K562 (cell line): Measurements from ENCODE around the gene ITPRIPL2. TPM values are rescaled to one million over a fixed set of nuclear protein-coding genes. Genes with fewer than 3 reads are reported as not detected.

Experiments
- ATAC-seq: fragments of 200-7000 bp; cut with Tn5 transposase; 3 replicates; pipeline ENCODE4 v1.9.1; 2020; ENCODE audit warnings: moderate library complexity
- BruUV-seq: library from RNA; stranded (reverse); fragments of 400-500 nt; replicated peaks from 2 replicates; lab custom pipeline; 2021; lab: Mats Ljungman, UMichigan
- CTCF ChIA-PET: fragments of 300-600 bp; formaldehyde crosslinking; extraction: SDS; loops from one replicate; lab custom pipeline; 2021; ENCODE audit warnings: low intra/inter-chr PET ratio; lab: Yijun Ruan, JAX
- POLR2A ChIA-PET: fragments of 300-600, 350-650 bp; sonication (Branson Sonifier 250); formaldehyde crosslinking; extraction: SDS; loops from one replicate; lab custom pipeline; 2021; ENCODE audit warnings: antibody characterized with exemption, inconsistent platforms; lab: Yijun Ruan, JAX
- DNase-seq, 4 experiments: peaks; one replicate each; pipeline versions ENCODE4 v3.0.0 to v3.0.0-alpha.2; 2011 to 2018; ENCODE audit warnings: low spot score in 3 of 4, mixed read lengths in 3 of 4; ENCODE audit errors: extremely low read depth in 1 of 4
- FAIRE-seq: peaks from 2 replicates; lab custom pipeline; 2011; peaks lifted over from hg19 to GRCh38; lab: Jason Lieb, UNC
- H2AFZ ChIP-seq: 2 replicates; pipeline ENCODE4 v1.6.0; 2011; ENCODE audit warnings: low read depth, low read length, control low read depth, inconsistent platforms
- H3K27ac ChIP-seq: fragments of 200-600 bp; 3 replicates; pipeline ENCODE4 v1.8.0; 2011; ENCODE audit warnings: low read depth, mild to moderate bottlenecking, control low read depth, inconsistent platforms, low read length, moderate library complexity, mixed read lengths; ENCODE audit errors: extremely low read depth
- H3K27me3 ChIP-seq, 2 experiments: fragments of 300-600 bp in 1 of 2; 2 replicates in 1 of 2; 3 replicates in 1 of 2; pipeline versions ENCODE4 v1.6.0 to v1.8.0; 2011; ENCODE audit warnings: inconsistent platforms in 2 of 2, low read length in 2 of 2, mild to moderate bottlenecking in 1 of 2, mixed read lengths in 1 of 2, moderate library complexity in 1 of 2; ENCODE audit not compliant: control insufficient read depth in 2 of 2, insufficient read depth in 2 of 2
- H3K36me3 ChIP-seq: fragments of 300-600 bp; 3 replicates; pipeline ENCODE4 v1.8.0; 2011; ENCODE audit warnings: mild to moderate bottlenecking, low read length, inconsistent platforms; ENCODE audit not compliant: control insufficient read depth, insufficient read depth
- H3K4me1 ChIP-seq, 2 experiments: fragments of 200-600 bp in 1 of 2; replicated peaks in 1 of 2; 2 replicates in 1 of 2; 3 replicates in 1 of 2; pipeline versions ENCODE4 v1.5.1 to v1.8.0; 2011; ENCODE audit warnings: inconsistent platforms in 2 of 2, low read length in 2 of 2, mild to moderate bottlenecking in 1 of 2, mixed read lengths in 1 of 2, moderate library complexity in 1 of 2; ENCODE audit not compliant: control insufficient read depth in 2 of 2, insufficient read depth in 2 of 2
- H3K4me2 ChIP-seq: 2 replicates; pipeline ENCODE4 v1.6.1; 2011; ENCODE audit warnings: low read length, control low read depth, inconsistent platforms, mixed read lengths; ENCODE audit not compliant: insufficient read depth
- H3K4me3 ChIP-seq: fragments of 200-600 bp; sonication (generic), shearing (Covaris generic); 2 replicates; pipeline ENCODE4 v1.5.1; 2016; ENCODE audit warnings: control low read depth, inconsistent platforms
- H3K79me2 ChIP-seq: fragments of 200-600 bp; 3 replicates; pipeline ENCODE4 v1.8.0; 2011; ENCODE audit warnings: low read length, inconsistent platforms; ENCODE audit not compliant: control insufficient read depth, insufficient read depth
- H3K9ac ChIP-seq, 2 experiments: 2 replicates each; pipeline versions ENCODE4 v1.6.0 to v1.6.1; 2011; ENCODE audit warnings: low read depth in 2 of 2, low read length in 2 of 2, control low read depth in 1 of 2, inconsistent platforms in 1 of 2, mild to moderate bottlenecking in 1 of 2, mixed read lengths in 1 of 2; ENCODE audit not compliant: insufficient read depth in 1 of 2
- H3K9me1 ChIP-seq: one replicate; pipeline ENCODE4 v1.6.0; 2011; ENCODE audit warnings: inconsistent platforms, mild to moderate bottlenecking, low read length, moderate library complexity; ENCODE audit not compliant: control insufficient read depth, insufficient read depth
- H3K9me3 ChIP-seq: replicated peaks from 2 replicates; pipeline ENCODE4 v1.5.1; 2011; ENCODE audit warnings: low read depth, low read length, inconsistent platforms; ENCODE audit not compliant: control insufficient read depth, insufficient read depth
- H4K20me1 ChIP-seq: replicated peaks from 2 replicates; pipeline ENCODE4 v1.6.1; 2011; ENCODE audit warnings: low read length, inconsistent platforms, mixed read lengths; ENCODE audit not compliant: control insufficient read depth, insufficient read depth
- CBX2 ChIP-seq: fragments of 200-600 bp; sonication (generic); IDR thresholded peaks from one replicate; pipeline ENCODE4 v1.6.1; 2012; ENCODE audit warnings: mild to moderate bottlenecking, low read length, inconsistent platforms; ENCODE audit not compliant: insufficient read depth, poor library complexity, severe bottlenecking
- CHD1 ChIP-seq: fragments of 200-600 bp; sonication (generic); IDR thresholded peaks from one replicate; pipeline ENCODE4 v1.6.1; 2012; ENCODE audit warnings: mild to moderate bottlenecking, moderate library complexity, low read length, inconsistent platforms
- DACH1 ChIP-seq: fragments of 450-650 bp; IDR thresholded peaks from 2 replicates; pipeline ENCODE4 v1.6.1; 2018; ENCODE audit not compliant: partially characterized antibody
- ERF ChIP-seq: fragments of 450-650 bp; formaldehyde crosslinking; IDR thresholded peaks from 2 replicates; pipeline ENCODE4 v1.4.0; 2020; ENCODE audit warnings: mild to moderate bottlenecking, mixed read lengths
- ETS2 ChIP-seq: IDR thresholded peaks from 2 replicates; pipeline ENCODE4 v1.6.1; 2016; ENCODE audit warnings: borderline replicate concordance, missing genetic modification characterization, mild to moderate bottlenecking, moderate library complexity, missing compliant biosample characterization; ENCODE audit not compliant: poor library complexity, severe bottlenecking
- GTF2F1 ChIP-seq: IDR thresholded peaks from 2 replicates; pipeline ENCODE4 v1.6.1; 2011; ENCODE audit warnings: low read depth, low read length, improper control_type of control experiment
- HDGF ChIP-seq: fragments of 450-650 bp; IDR thresholded peaks from 2 replicates; pipeline ENCODE4 v1.6.1; 2016
- HLTF ChIP-seq: fragments of 450-650 bp; IDR thresholded peaks from 2 replicates; pipeline ENCODE4 v1.6.1; 2016
- HNRNPK ChIP-seq: fragments of 200-400 bp; formaldehyde crosslinking; IDR thresholded peaks from one replicate; pipeline ENCODE4 v1.6.1; 2018; ENCODE audit warnings: mild to moderate bottlenecking, low read depth, low read length; ENCODE audit not compliant: poor library complexity, severe bottlenecking
- MAFF ChIP-seq: IDR thresholded peaks from 2 replicates; pipeline ENCODE4 v1.6.1; 2012; ENCODE audit warnings: low read length, improper control_type of control experiment
- NFATC3 ChIP-seq: fragments of 450-650 bp; IDR thresholded peaks from 2 replicates; pipeline ENCODE4 v1.6.1; 2017; ENCODE audit warnings: mild to moderate bottlenecking
- NFE2 ChIP-seq: IDR thresholded peaks from 2 replicates; pipeline ENCODE4 v1.6.1; 2014; ENCODE audit warnings: antibody characterized with exemption, low read depth
- NFYB ChIP-seq: IDR thresholded peaks from 2 replicates; pipeline ENCODE4 v1.6.1; 2011; ENCODE audit warnings: mild to moderate bottlenecking, moderate library complexity; ENCODE audit not compliant: insufficient read length; ENCODE audit errors: extremely low read depth
- PML ChIP-seq: IDR thresholded peaks from 2 replicates; pipeline ENCODE4 v1.6.1; 2012; ENCODE audit warnings: low read length, inconsistent platforms
- POLR2AphosphoS2 ChIP-seq: IDR thresholded peaks from 2 replicates; pipeline ENCODE4 v1.6.1; 2012; ENCODE audit warnings: low read length, improper control_type of control experiment
- PURB ChIP-seq: sonication (generic); formaldehyde crosslinking; IDR thresholded peaks from 2 replicates; pipeline ENCODE4 v1.9.0; 2021; ENCODE audit warnings: low read depth, mild to moderate bottlenecking, missing genetic modification reagents
- SOX6 ChIP-seq: fragments of 450-650 bp; IDR thresholded peaks from 2 replicates; pipeline ENCODE4 v1.6.1; 2014; ENCODE audit warnings: mild to moderate bottlenecking
- SP1 ChIP-seq: sonication (generic); formaldehyde crosslinking; IDR thresholded peaks from 2 replicates; pipeline ENCODE4 v1.8.1; 2022; ENCODE audit warnings: mild to moderate bottlenecking, missing genetic modification reagents
- TAF15 ChIP-seq: fragments of 200-400 bp; formaldehyde crosslinking; IDR thresholded peaks from 2 replicates; pipeline ENCODE4 v1.6.1; 2017; ENCODE audit warnings: mild to moderate bottlenecking, low read depth, low read length, moderate library complexity
- ZBTB7A ChIP-seq: IDR thresholded peaks from 2 replicates; pipeline ENCODE4 v1.6.1; 2011; ENCODE audit warnings: low read depth, mild to moderate bottlenecking, low read length, moderate library complexity, borderline replicate concordance; ENCODE audit not compliant: control insufficient read depth
- ZNF175 ChIP-seq: fragments of 200-800 bp; sonication (Bioruptor generic); IDR thresholded peaks from 2 replicates; pipeline ENCODE4 v1.6.1; 2016; ENCODE audit warnings: low read depth, mild to moderate bottlenecking, missing genetic modification characterization, missing compliant biosample characterization
- ZNF212 ChIP-seq: fragments of 450-650 bp; formaldehyde crosslinking; IDR thresholded peaks from 2 replicates; pipeline ENCODE4 v1.4.0; 2020; ENCODE audit warnings: mild to moderate bottlenecking
- ZNF764 ChIP-seq: fragments of 250-450 bp; sonication (Bioruptor Pico); IDR thresholded peaks from 2 replicates; pipeline ENCODE4 v1.4.0; 2020; ENCODE audit warnings: low read depth, mild to moderate bottlenecking, moderate library complexity
- WGBS: fragments of 100-300 bp; shearing (Covaris generic); methylation state at CpG from one replicate; pipeline ENCODE4 v1.1.6; 2016; ENCODE audit warnings: low coverage, mixed read lengths; ENCODE audit not compliant: insufficient coverage; ENCODE audit errors: missing lambda C conversion rate; 5-methylcytosine and 5-hydroxymethylcytosine counted together
- in situ Hi-C: fragments of 300-500 bp; cut with MboI; formaldehyde crosslinking; loops from 4 replicates; pipeline ENCODE4 v1.15.0; 2018; ENCODE audit warnings: inconsistent platforms, mixed read lengths
- intact Hi-C: fragments of 100-400 bp; cut with micrococcal nuclease; formaldehyde crosslinking; loops from 2 replicates; pipeline ENCODE4 v1.14.2; 2022
- polyA plus RNA-seq, 8 experiments: library from polyadenylated mRNA; depleted of rRNA in 4 of 8; stranded (reverse) in 5 of 8; unstranded in 3 of 8; fragments of >200 nt; fragmentation: Nextera tagmentation in 2 of 8; fragmentation: Illumina TruSeq in 1 of 8; extraction: Ambion mirVana in 2 of 8; extraction: Trizol in 1 of 8; gene quantifications; 2 replicates each; pipeline versions ENCODE4 v1.2.1 to v1.2.3, GENCODE V29; 2011 to 2014; ENCODE audit warnings: inconsistent platforms in 1 of 8, missing spikeins in 1 of 8
- total RNA-seq, 7 experiments: library from RNA; depleted of rRNA in 6 of 7; stranded (reverse); fragments of >200 nt in 6 of 7; fragmentation: Illumina TruSeq in 2 of 7; extraction: Trizol in 2 of 7; gene quantifications; 2 replicates each; pipeline versions ENCODE4 v1.2.1 to v1.2.3, GENCODE V29; 2011 to 2021; ENCODE audit warnings: low replicate concordance in 1 of 7

The ITPRIPL2 gene
- total and polyA plus RNA-seq, 9 of the 15 experiments (the other 6 are each of a cell fraction or from before 2014, with no cell fraction given) = 0.04 to 2.2 (median 0.58) TPM

DNA sequence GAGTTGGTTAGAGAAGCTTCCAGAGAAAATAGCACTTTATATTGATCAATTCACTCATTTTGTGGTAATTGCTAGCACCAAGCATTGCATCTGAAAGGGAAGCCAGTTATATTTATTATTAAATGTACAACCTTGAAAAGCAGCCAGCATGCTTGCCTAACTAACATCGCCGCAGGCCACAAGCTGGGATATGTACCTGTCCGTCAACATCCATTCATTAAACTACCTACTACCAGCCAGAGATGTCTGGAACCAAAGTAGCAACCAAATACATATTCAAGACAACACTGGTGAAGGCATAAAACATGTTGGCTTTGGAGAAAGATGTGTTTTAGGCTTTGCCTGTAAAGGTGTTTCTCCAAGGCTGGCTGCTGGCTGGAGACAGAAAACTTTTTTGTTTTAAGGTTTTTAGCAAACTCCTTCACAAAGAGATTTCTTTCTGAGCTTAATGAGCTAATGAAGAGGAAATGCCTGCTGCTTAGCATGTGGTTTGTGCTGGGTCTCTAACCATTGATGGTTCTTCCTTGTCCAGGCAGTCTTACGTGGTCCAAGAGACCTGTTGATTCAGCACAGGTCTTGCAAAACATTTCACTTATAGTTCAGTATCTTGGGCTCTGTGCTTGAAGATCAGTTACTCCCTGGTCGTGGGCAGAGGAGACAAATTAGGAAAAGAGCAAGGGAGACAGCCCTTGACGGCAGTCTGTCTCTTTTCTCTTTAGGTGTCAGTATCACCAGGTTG lies 3.1 kb downstream of the ITPRIPL2 start (continued):
- TF ChIP-seq MAFF = no peak

DNA sequence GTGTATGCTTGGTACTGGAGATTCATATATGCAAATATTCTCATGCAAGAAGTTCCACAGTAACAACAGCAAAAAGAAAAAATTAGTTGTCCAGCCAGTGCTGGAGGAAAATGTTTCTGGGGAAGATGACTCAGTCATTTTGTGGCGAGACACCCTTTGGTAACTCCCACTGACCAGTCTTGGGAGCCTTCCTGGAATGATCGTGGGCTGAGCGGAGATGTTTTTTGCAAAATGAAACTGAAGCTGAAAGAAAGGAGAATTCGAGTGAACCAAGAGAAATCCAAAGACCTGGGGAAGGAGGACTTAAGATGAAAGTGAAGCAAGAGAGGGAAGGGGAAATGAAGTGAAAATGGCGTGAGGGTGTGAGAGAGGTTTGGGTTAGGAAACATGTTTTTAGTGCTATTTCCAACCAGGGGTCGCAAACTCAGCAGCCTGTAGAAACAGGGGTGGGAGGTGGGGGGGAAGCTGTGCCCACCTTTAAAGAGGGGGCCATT lies 5.2 kb downstream of the ITPRIPL2 start:
- peak; percentile 73 to 86 (median 81) for DNase-seq
- H4K20me1 ChIP-seq = no peaks in the 10 kb centered on the region
- H3K9me1 ChIP-seq = no peaks in the 10 kb centered on the region
- peak overlapping the region; percentile 30 for H3K4me3 ChIP-seq
- no peaks in the 10 kb centered on the region for H3K27me3 ChIP-seq
- H2AFZ ChIP-seq = peak overlapping the region; percentile 88
- peak; percentile 83 for ATAC-seq
- no peaks in the 10 kb centered on the region for H3K9me3 ChIP-seq
- peaks cover 26 to 30% of the 10 kb centered on the region in 2 experiments for H3K4me1 ChIP-seq
- ChIA-PET CTCF (no interaction called here), POLR2A (interaction anchor here (0.7 to 4.0 kb wide), 6 partner anchors 11 to 173 kb away, joined by 4 to 18 read pairs (median 6); no protein-coding TSS in a partner anchor)
- H3K9ac ChIP-seq = peak overlapping the region; percentile 74; a peak in 3 of 4 replicates
- 3% methylated on average over 6 of the region's 6 CpGs for WGBS
- no peaks in the 10 kb centered on the region for H3K36me3 ChIP-seq
- peak; percentile 97 for FAIRE-seq
- H3K79me2 ChIP-seq = no peaks in the 10 kb centered on the region
- H3K4me2 ChIP-seq = peak overlapping the region; percentile 78
- in situ Hi-C loops = no loop called here
- peak overlapping the region; percentile 88 for H3K27ac ChIP-seq
- BruUV-seq = no TSS peak
- intact Hi-C loops = loop anchor here (5.0 kb wide), 1 partner anchor 348 kb away; no protein-coding TSS in a partner anchor
- TF ChIP-seq ZNF175 (CRISPR knock-in tag) = no peak
- peak; percentile 96 for TF ChIP-seq NFE2
- TF ChIP-seq SP1 (CRISPR knock-in tag) = no peak
- peak; percentile 41 for TF ChIP-seq CHD1
- TF ChIP-seq HNRNPK = no peak
- TF ChIP-seq ZBTB7A = peak; percentile 49; the same call in 1 of the 2 replicates
- 0 out of 2 replicates have a peak, but pooled peaks have one; percentile 12 for TF ChIP-seq SOX6
- TF ChIP-seq NFATC3 = no peak
- TF ChIP-seq HLTF = 0 out of 2 replicates have a peak, but pooled peaks have one; percentile 36
- no peak for TF ChIP-seq ZNF212 (CRISPR knock-in tag)
- TF ChIP-seq POLR2AphosphoS2 = no peak
- no peak for TF ChIP-seq TAF15
- TF ChIP-seq HDGF = peak; percentile 82
- TF ChIP-seq CBX2 = no peak
- no peak for TF ChIP-seq ERF (CRISPR knock-in tag)
- no peak for TF ChIP-seq PURB (CRISPR knock-in tag)
- no peak for TF ChIP-seq NFYB
- TF ChIP-seq DACH1 = no peak
- no peak for TF ChIP-seq ETS2
- no peak for TF ChIP-seq ZNF764 (CRISPR knock-in tag)
- 0 out of 2 replicates have a peak, but pooled peaks have one; percentile 10 for TF ChIP-seq PML
- TF ChIP-seq GTF2F1 = no peak
